Astrocyte (in vitro differentiated cells and primary cell): ENCODE data around the gene RRP12. TPM values are rescaled to one million over a fixed set of nuclear protein-coding genes. Genes with fewer than 3 reads are reported as not detected.
"Not testable (repeated sequence)": the region's sequence is repeated elsewhere in the genome, so short reads cannot be mapped to it uniquely, and the experiment has no call there.

Source experiments
- DNase-seq: peaks from one replicate; pipeline ENCODE4 v3.0.0-alpha.2; 2010; ENCODE audit warnings: low read depth
- FAIRE-seq: peaks from 2 replicates; lab custom pipeline; 2011; peaks lifted over from hg19 to GRCh38; lab: Jason Lieb, UNC
- H2AFZ ChIP-seq: 2 replicates; pipeline ENCODE4 v1.6.0; 2012; ENCODE audit warnings: low read depth, low read length, inconsistent platforms
- H3K27ac ChIP-seq: 2 replicates; pipeline ENCODE4 v1.5.1; 2011; ENCODE audit warnings: low read depth, low read length, inconsistent platforms
- H3K27me3 ChIP-seq: 2 replicates; pipeline ENCODE4 v1.6.0; 2011; ENCODE audit warnings: low read length, inconsistent platforms; ENCODE audit not compliant: insufficient read depth
- H3K36me3 ChIP-seq: 2 replicates; pipeline ENCODE4 v1.5.1; 2011; ENCODE audit warnings: low read length, inconsistent platforms; ENCODE audit not compliant: insufficient read depth
- H3K4me1 ChIP-seq: 2 replicates; pipeline ENCODE4 v1.5.1; 2011; ENCODE audit warnings: low read length, inconsistent platforms; ENCODE audit not compliant: insufficient read depth
- H3K4me2 ChIP-seq: 2 replicates; pipeline ENCODE4 v1.6.0; 2012; ENCODE audit warnings: low read length, inconsistent platforms
- H3K4me3 ChIP-seq: 2 replicates; pipeline ENCODE4 v1.5.1; 2011; ENCODE audit warnings: low read depth, mild to moderate bottlenecking, low read length, inconsistent platforms; ENCODE audit not compliant: insufficient read depth
- H3K79me2 ChIP-seq: 2 replicates; pipeline ENCODE4 v1.6.0; 2012; ENCODE audit warnings: mild to moderate bottlenecking, low read length, inconsistent platforms; ENCODE audit not compliant: insufficient read depth
- H3K9ac ChIP-seq: 2 replicates; pipeline ENCODE4 v1.6.0; 2012; ENCODE audit warnings: mild to moderate bottlenecking, low read length, inconsistent platforms
- H3K9me3 ChIP-seq: 2 replicates; pipeline ENCODE4 v1.5.1; 2012; ENCODE audit warnings: low read depth, mild to moderate bottlenecking, low read length, inconsistent platforms; ENCODE audit not compliant: insufficient read depth
- H4K20me1 ChIP-seq: 2 replicates; pipeline ENCODE4 v1.6.0; 2012; ENCODE audit warnings: low read length, inconsistent platforms; ENCODE audit not compliant: insufficient read depth
- H3K27ac Mint-ChIP-seq: one replicate; pipeline ENCODE4 v1.8.0; 2021; ENCODE audit warnings: mild to moderate bottlenecking, mixed read lengths; ENCODE audit not compliant: unreplicated experiment
- H3K27me3 Mint-ChIP-seq: one replicate; pipeline ENCODE4 v1.8.0; 2021; ENCODE audit warnings: low read depth, mixed read lengths; ENCODE audit not compliant: unreplicated experiment
- H3K36me3 Mint-ChIP-seq: one replicate; pipeline ENCODE4 v1.8.0; 2021; ENCODE audit warnings: low read depth, mixed read lengths; ENCODE audit not compliant: unreplicated experiment
- H3K4me1 Mint-ChIP-seq: one replicate; pipeline ENCODE4 v1.8.0; 2021; ENCODE audit warnings: low read depth, mixed read lengths; ENCODE audit not compliant: unreplicated experiment
- H3K4me3 Mint-ChIP-seq: one replicate; pipeline ENCODE4 v1.8.0; 2021; ENCODE audit warnings: mild to moderate bottlenecking, moderate library complexity, mixed read lengths; ENCODE audit not compliant: unreplicated experiment
- H3K9me3 Mint-ChIP-seq: one replicate; pipeline ENCODE4 v1.8.0; 2021; ENCODE audit warnings: mild to moderate bottlenecking, mixed read lengths; ENCODE audit not compliant: unreplicated experiment
- EZH2 ChIP-seq: IDR thresholded peaks from 2 replicates; pipeline ENCODE4 v1.6.1; 2012; ENCODE audit warnings: mild to moderate bottlenecking, low read length, inconsistent platforms; ENCODE audit not compliant: insufficient read depth
- total RNA-seq: library from RNA; stranded (reverse); gene quantifications from 2 replicates; pipeline ENCODE4 v1.2.1, GENCODE V29; 2021
- TF ChIP-seq, protein P1 (sequence below): IDR thresholded peaks from 2 replicates; pipeline ENCODE4 v1.5.1; 2011; ENCODE audit warnings: low read depth, mild to moderate bottlenecking, inconsistent platforms, low read length, moderate library complexity; ENCODE audit not compliant: insufficient read depth

RRP12 gene
- total RNA-seq, 1 donor from 2014 or later, result 52.1 TPM

DNA sequence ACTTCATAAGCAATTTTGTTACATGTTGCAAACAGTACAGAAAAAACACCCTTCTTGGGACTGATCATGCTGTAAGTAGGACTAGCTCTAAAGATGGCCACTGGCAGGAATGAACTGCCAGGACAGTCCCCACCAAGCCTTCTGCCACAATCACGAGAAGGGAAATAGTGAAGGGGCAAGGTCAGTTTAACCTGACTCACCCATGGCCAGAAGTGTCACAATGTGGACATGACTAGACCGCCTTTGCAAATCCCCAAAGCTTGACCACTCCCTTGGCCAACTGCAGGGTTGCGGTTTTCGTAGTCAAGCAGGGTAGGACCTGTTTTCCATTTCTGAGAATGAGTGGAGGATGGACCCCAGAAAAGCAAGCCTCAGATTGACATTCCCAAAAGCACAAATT, 47.2 kb downstream of the RRP12 start:
- no peaks in the 10 kb centered on the region for H3K4me1 Mint-ChIP-seq

DNA sequence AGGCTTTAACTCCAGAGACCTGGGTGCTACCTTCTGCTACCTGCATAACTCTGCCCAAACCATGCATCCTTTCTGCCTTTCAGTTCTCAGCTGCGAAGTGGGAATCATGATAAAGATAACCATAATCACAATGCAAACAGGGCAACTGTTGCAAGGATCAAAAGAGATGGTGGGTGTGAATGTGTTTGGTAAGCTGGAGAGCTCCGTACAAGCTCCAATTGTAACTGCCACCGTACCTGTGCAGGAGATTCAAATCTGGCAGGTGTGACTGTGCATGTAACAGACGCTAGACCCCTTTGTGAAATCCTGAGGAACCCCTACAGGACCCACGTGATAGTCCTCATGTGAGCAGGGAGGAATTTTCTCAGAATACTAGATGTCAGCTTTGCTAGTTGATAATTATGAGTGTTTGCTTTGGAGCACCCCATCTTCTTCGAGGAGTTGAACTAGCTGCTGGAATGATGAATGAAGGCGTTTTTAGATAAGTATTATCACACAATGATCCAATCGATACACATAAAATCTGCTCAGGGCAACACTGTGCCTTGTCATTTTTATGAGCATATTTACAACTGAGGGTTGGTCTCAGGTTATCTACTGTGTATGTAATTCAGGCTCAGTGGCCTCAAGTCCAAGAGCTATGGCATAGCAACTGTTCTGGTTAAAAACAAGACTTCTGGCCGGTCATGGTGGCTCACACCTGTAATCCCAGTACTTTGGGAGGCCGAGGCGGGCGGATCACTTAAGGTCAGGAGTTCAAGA, 51.2 kb downstream of the RRP12 start:
- Histone ChIP-seq H3K4me2 (no peak overlapping the region), H3K9ac (no peak overlapping the region), H3K36me3 (peaks cover 7% of the 10 kb centered on the region), H3K4me1 (no peaks in the 10 kb centered on the region), H3K27me3 (no peaks in the 10 kb centered on the region), H4K20me1 (no peaks in the 10 kb centered on the region), H3K4me3 (no peak overlapping the region), H3K27ac (no peak overlapping the region), H2AFZ (no peak overlapping the region), H3K9me3 (no peaks in the 10 kb centered on the region), H3K79me2 (no peaks in the 10 kb centered on the region)
- Mint-ChIP-seq H3K4me3 (no peak overlapping the region), H3K27me3 (no peaks in the 10 kb centered on the region), H3K9me3 (peaks cover 3% of the 10 kb centered on the region), H3K36me3 (peaks cover 14% of the 10 kb centered on the region), H3K4me1 (no peaks in the 10 kb centered on the region), H3K27ac (no peak overlapping the region)
- no peak for FAIRE-seq
- TF ChIP-seq, protein P1, sequence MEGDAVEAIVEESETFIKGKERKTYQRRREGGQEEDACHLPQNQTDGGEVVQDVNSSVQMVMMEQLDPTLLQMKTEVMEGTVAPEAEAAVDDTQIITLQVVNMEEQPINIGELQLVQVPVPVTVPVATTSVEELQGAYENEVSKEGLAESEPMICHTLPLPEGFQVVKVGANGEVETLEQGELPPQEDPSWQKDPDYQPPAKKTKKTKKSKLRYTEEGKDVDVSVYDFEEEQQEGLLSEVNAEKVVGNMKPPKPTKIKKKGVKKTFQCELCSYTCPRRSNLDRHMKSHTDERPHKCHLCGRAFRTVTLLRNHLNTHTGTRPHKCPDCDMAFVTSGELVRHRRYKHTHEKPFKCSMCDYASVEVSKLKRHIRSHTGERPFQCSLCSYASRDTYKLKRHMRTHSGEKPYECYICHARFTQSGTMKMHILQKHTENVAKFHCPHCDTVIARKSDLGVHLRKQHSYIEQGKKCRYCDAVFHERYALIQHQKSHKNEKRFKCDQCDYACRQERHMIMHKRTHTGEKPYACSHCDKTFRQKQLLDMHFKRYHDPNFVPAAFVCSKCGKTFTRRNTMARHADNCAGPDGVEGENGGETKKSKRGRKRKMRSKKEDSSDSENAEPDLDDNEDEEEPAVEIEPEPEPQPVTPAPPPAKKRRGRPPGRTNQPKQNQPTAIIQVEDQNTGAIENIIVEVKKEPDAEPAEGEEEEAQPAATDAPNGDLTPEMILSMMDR, result no peak
- TF ChIP-seq EZH2, result no peak
- DNase-seq, result no peak

More for the DNA sequence above, 47.2 kb downstream of the RRP12 start:
- no peak overlapping the region for H3K4me3 Mint-ChIP-seq
- Histone ChIP-seq H3K9ac (no peak overlapping the region), H3K4me2 (no peak overlapping the region), H3K27me3 (no peaks in the 10 kb centered on the region), H4K20me1 (no peaks in the 10 kb centered on the region), H3K79me2 (no peaks in the 10 kb centered on the region), H3K36me3 (peaks cover 29% of the 10 kb centered on the region), H3K4me3 (no peak overlapping the region), H3K4me1 (no peaks in the 10 kb centered on the region), H3K27ac (no peak overlapping the region), H3K9me3 (no peaks in the 10 kb centered on the region), H2AFZ (no peak overlapping the region)
- peaks cover 23% of the 10 kb centered on the region for H3K36me3 Mint-ChIP-seq
- DNase-seq (no peak), FAIRE-seq (no peak)
- H3K27me3 Mint-ChIP-seq, result no peaks in the 10 kb centered on the region
- H3K9me3 Mint-ChIP-seq, result no peaks in the 10 kb centered on the region
- TF ChIP-seq EZH2, result no peak
- TF ChIP-seq, protein P1, result no peak
- H3K27ac Mint-ChIP-seq, result no peak overlapping the region

DNA sequence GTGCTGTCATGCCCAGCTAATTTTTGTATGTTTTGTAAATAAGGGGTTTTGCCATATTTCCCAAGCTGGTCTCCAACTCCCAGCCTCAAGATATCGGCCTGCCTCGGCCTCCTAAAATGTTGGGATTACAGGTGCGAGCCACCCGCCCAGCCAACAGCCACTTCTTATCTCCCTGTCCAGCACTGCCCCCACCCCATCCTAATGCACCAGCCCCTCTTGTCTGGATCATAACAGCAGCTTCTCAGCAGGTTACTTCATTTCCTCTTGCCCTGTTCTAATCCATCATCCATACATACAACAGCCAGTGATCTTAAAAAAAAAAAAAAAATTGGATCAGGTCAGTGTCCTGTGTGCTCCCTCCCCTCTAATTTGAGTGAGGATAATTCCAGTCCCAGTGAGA, 53.8 kb downstream of the RRP12 start:
- Histone ChIP-seq H3K4me1 (no peaks in the 10 kb centered on the region), H3K9ac (no peak overlapping the region), H4K20me1 (no peaks in the 10 kb centered on the region), H3K4me2 (no peak overlapping the region), H3K27me3 (no peaks in the 10 kb centered on the region), H2AFZ (no peak overlapping the region), H3K4me3 (no peak overlapping the region), H3K79me2 (no peaks in the 10 kb centered on the region), H3K36me3 (peaks cover 7% of the 10 kb centered on the region), H3K9me3 (no peaks in the 10 kb centered on the region), H3K27ac (no peak overlapping the region)
- peaks cover 8% of the 10 kb centered on the region for H3K36me3 Mint-ChIP-seq
- DNase-seq (no peak), FAIRE-seq (no peak)
- H3K4me3 Mint-ChIP-seq, result no peak overlapping the region
- no peak for TF ChIP-seq EZH2
- H3K4me1 Mint-ChIP-seq, result no peaks in the 10 kb centered on the region
- H3K27ac Mint-ChIP-seq, result no peak overlapping the region
- peaks cover 3% of the 10 kb centered on the region for H3K9me3 Mint-ChIP-seq
- H3K27me3 Mint-ChIP-seq, result no peaks in the 10 kb centered on the region

DNA sequence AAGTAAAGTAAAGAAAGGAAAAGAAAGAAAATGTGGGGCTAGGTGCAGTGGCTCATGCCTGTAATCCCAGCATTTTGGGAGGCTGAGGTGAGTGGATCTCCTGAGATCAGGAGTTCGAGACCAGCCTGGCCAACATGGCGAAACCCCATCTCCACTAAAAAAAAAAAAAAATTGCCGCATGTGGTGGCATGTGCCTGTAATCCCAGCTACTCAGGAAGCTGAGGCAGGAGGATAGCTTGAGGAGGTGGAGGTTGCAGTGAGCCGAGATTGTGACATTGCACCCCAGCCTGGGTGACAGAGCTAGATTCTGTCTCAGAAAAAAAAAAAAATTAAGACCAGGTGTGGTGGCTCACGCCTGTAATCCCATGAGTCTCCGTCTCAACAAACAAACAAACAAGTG, 57.5 kb downstream of the RRP12 start:
- H3K4me3 Mint-ChIP-seq, H3K36me3 Mint-ChIP-seq, H2AFZ ChIP-seq, H3K4me2 ChIP-seq, H3K27me3 ChIP-seq, H3K4me1 ChIP-seq, DNase-seq, H3K27ac Mint-ChIP-seq, H3K4me3 ChIP-seq, H3K9ac ChIP-seq, H3K36me3 ChIP-seq, H3K27me3 Mint-ChIP-seq, H3K4me1 Mint-ChIP-seq, FAIRE-seq, H3K9me3 ChIP-seq, H3K79me2 ChIP-seq, H4K20me1 ChIP-seq, H3K27ac ChIP-seq, H3K9me3 Mint-ChIP-seq: not testable (repeated sequence)
